Stimulated activated CD4-positive, alpha-beta T cell treated with anti-CD3 and anti-CD28 coated beads, TNF-alpha, amount 100 ng/mL, for 1 hour (primary cell): ENCODE measurements around the gene NXPH4.

Experiments
- DNase-seq, 3 donors: peaks; one replicate each; pipeline ENCODE4 v3.0.0-alpha.2; 2020; ENCODE audit warnings: low read depth in 3 of 3, low spot score in 1 of 3

Gene NXPH4

GRCh38 chr12:57230381-57231155, 14.0 kb downstream of the NXPH4 start:
- DNase-seq = no peak

- DNase-seq = no peak
These were observed 14.9 kb downstream of the NXPH4 start for GRCh38 chr12:57231276-57232021.

GRCh38 chr12:57232156-57232756, 15.7 kb downstream of the NXPH4 start:
- DNase-seq = no peak

- DNase-seq = no peak
These were observed 17.0 kb downstream of the NXPH4 start for GRCh38 chr12:57233357-57234232.

GRCh38 chr12:57234233-57234570, 17.6 kb downstream of the NXPH4 start:
- DNase-seq = no peak

GRCh38 chr12:57234571-57235016, 18.0 kb downstream of the NXPH4 start:
- no peak for DNase-seq

- DNase-seq = no peak
These were observed 18.6 kb downstream of the NXPH4 start for GRCh38 chr12:57235017-57235727.

GRCh38 chr12:57235728-57236131, 19.1 kb downstream of the NXPH4 start:
- DNase-seq = no peak

- no peak for DNase-seq
These were observed 19.8 kb downstream of the NXPH4 start for GRCh38 chr12:57236201-57236924.

- DNase-seq = no peak
These were observed 20.5 kb downstream of the NXPH4 start for GRCh38 chr12:57236925-57237595.

- DNase-seq = no peak
These were observed 21.0 kb downstream of the NXPH4 start for GRCh38 chr12:57237596-57237931.

GRCh38 chr12:57237932-57238853, 21.6 kb downstream of the NXPH4 start:
- no peak for DNase-seq

- DNase-seq = peak; percentile 59 to 91 (median 76)
These were observed 22.4 kb downstream of the NXPH4 start for GRCh38 chr12:57238854-57239554.

GRCh38 chr12:57239587-57240065, 23.0 kb downstream of the NXPH4 start:
- DNase-seq = no peak

GRCh38 chr12:57240066-57240921, 23.7 kb downstream of the NXPH4 start:
- DNase-seq = peak in 2 of 3 donors; percentile 60 to 61

GRCh38 chr12:57240926-57241401, 24.4 kb downstream of the NXPH4 start:
- no peak for DNase-seq
